ENCODE data around the gene TMEM132D. TPM values are rescaled to one million over a fixed set of nuclear protein-coding genes. Genes with fewer than 3 reads are reported as not detected.

Gene TMEM132D
- total RNA-seq, 1 donor from 2014 or later: not detected

DNA sequence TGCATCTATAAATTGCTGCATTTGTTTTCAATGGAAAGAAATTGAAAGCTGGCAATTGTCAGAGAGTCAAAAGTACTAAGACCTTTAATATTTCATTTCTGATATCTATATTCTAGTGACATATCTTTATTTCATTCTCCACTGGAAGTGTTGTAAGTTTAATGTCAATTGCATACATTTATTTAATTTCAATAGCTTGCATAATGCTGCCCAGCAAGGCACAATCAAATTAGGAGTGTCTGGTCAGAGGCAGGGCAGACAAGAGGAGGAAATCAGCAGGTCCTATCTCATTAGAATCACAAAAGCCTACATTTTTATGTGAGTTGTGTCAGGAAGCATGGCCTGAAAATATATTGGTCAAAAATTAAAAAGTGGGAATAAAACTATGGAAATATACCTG is 112.9 kb downstream of the TMEM132D start:
- H3K27ac Mint-ChIP-seq (ENCODE audit: unreplicated experiment): no peak overlapping the region
- Histone ChIP-seq H3K36me3 (ENCODE audit: insufficient read depth, low read length) (no peaks in the 10 kb centered on the region), H3K4me3 (ENCODE audit: insufficient read depth, low read depth, low read length) (no peak overlapping the region), H3K9me3 (ENCODE audit: insufficient read depth, low read depth, low read length) (no peaks in the 10 kb centered on the region), H2AFZ (ENCODE audit: low read depth, low read length) (no peak overlapping the region), H3K27me3 (ENCODE audit: insufficient read depth, low read length) (no peaks in the 10 kb centered on the region), H3K9ac (ENCODE audit: low read length) (no peak overlapping the region), H3K4me1 (ENCODE audit: insufficient read depth, low read length) (peaks cover 4% of the 10 kb centered on the region), H3K4me2 (ENCODE audit: low read length) (peak overlapping the region; percentile 48), H3K79me2 (ENCODE audit: insufficient read depth, low read length) (no peaks in the 10 kb centered on the region), H4K20me1 (ENCODE audit: insufficient read depth, low read length) (no peaks in the 10 kb centered on the region), H3K27ac (ENCODE audit: low read depth, low read length) (no peak overlapping the region)
- no peak for DNase-seq (ENCODE audit: low read depth)
- H3K4me3 Mint-ChIP-seq (ENCODE audit: unreplicated experiment): no peak overlapping the region
- H3K27me3 Mint-ChIP-seq (ENCODE audit: low read depth, unreplicated experiment): no peaks in the 10 kb centered on the region
- no peaks in the 10 kb centered on the region for H3K36me3 Mint-ChIP-seq (ENCODE audit: low read depth, unreplicated experiment)
- H3K9me3 Mint-ChIP-seq (ENCODE audit: unreplicated experiment): peaks cover 9% of the 10 kb centered on the region
- FAIRE-seq: no peak
- no peaks in the 10 kb centered on the region for H3K4me1 Mint-ChIP-seq (ENCODE audit: low read depth, unreplicated experiment)
- TF ChIP-seq EZH2 (IDR thresholded peaks at IDR 0.05; ENCODE audit: insufficient read depth, low read length): no peak
- TF ChIP-seq, protein P1, sequence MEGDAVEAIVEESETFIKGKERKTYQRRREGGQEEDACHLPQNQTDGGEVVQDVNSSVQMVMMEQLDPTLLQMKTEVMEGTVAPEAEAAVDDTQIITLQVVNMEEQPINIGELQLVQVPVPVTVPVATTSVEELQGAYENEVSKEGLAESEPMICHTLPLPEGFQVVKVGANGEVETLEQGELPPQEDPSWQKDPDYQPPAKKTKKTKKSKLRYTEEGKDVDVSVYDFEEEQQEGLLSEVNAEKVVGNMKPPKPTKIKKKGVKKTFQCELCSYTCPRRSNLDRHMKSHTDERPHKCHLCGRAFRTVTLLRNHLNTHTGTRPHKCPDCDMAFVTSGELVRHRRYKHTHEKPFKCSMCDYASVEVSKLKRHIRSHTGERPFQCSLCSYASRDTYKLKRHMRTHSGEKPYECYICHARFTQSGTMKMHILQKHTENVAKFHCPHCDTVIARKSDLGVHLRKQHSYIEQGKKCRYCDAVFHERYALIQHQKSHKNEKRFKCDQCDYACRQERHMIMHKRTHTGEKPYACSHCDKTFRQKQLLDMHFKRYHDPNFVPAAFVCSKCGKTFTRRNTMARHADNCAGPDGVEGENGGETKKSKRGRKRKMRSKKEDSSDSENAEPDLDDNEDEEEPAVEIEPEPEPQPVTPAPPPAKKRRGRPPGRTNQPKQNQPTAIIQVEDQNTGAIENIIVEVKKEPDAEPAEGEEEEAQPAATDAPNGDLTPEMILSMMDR (IDR thresholded peaks at IDR 0.05; ENCODE audit: insufficient read depth, low read depth, low read length): no peak

DNA sequence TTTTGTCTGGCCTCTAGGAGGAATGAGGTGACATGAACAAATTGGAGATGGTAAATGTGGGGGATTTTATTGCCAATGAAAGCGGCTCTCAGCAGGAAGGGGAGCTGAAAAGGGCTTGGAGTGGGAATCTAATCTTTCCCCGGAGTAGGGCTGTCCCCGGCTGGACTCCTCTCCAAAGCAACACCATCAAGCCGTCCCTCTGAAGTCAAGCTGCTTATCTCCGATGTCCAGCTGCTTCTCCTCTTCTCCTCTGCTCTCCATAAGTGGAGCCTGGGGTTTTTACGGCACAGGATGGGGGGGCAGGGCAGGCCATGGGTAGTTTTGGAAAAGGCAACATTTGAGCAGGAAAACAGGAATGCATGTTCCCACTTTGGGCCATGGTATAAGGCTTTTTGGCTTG is 113.5 kb downstream of the TMEM132D start:
- H3K9ac ChIP-seq (ENCODE audit: low read length): no peak overlapping the region
- no peak overlapping the region for H3K4me3 ChIP-seq (ENCODE audit: insufficient read depth, low read depth, low read length)
- Mint-ChIP-seq H3K9me3 (ENCODE audit: unreplicated experiment) (peaks cover 9% of the 10 kb centered on the region), H3K4me3 (ENCODE audit: unreplicated experiment) (no peak overlapping the region), H3K4me1 (ENCODE audit: low read depth, unreplicated experiment) (no peaks in the 10 kb centered on the region), H3K36me3 (ENCODE audit: low read depth, unreplicated experiment) (no peaks in the 10 kb centered on the region), H3K27ac (ENCODE audit: unreplicated experiment) (no peak overlapping the region), H3K27me3 (ENCODE audit: low read depth, unreplicated experiment) (no peaks in the 10 kb centered on the region)
- H3K4me1 ChIP-seq (ENCODE audit: insufficient read depth, low read length): peaks cover 4% of the 10 kb centered on the region
- no peaks in the 10 kb centered on the region for H3K27me3 ChIP-seq (ENCODE audit: insufficient read depth, low read length)
- H3K4me2 ChIP-seq (ENCODE audit: low read length): no peak overlapping the region
- no peaks in the 10 kb centered on the region for H3K79me2 ChIP-seq (ENCODE audit: insufficient read depth, low read length)
- H2AFZ ChIP-seq (ENCODE audit: low read depth, low read length): no peak overlapping the region
- H3K36me3 ChIP-seq (ENCODE audit: insufficient read depth, low read length): no peaks in the 10 kb centered on the region
- no peak overlapping the region for H3K27ac ChIP-seq (ENCODE audit: low read depth, low read length)
- no peak for FAIRE-seq
- no peaks in the 10 kb centered on the region for H4K20me1 ChIP-seq (ENCODE audit: insufficient read depth, low read length)
- DNase-seq (ENCODE audit: low read depth): no peak
- no peak for TF ChIP-seq EZH2 (IDR thresholded peaks at IDR 0.05; ENCODE audit: insufficient read depth, low read length)
- TF ChIP-seq, protein P1 (IDR thresholded peaks at IDR 0.05; ENCODE audit: insufficient read depth, low read depth, low read length): no peak
- H3K9me3 ChIP-seq (ENCODE audit: insufficient read depth, low read depth, low read length): no peaks in the 10 kb centered on the region

DNA sequence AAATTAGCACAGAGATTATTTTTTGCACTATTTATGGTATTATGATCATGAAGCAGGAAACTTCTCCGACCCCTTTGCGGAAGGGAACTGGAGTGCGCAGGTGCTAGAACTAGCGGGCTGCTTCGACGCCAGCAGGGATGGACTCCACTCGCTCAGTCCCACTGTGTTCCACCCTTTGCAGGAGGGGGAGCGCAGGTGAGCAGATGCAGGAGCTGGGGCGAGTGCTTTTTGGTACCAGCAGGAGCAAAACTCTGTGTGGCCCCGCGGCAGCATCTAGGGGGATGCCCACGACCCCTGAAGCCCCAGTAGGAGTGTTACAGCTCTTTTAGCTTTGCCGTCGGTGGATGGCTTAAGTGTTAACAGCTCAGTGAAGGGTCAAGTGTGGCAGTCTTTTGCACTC is 113.9 kb downstream of the TMEM132D start:
- Histone ChIP-seq H3K27me3 (ENCODE audit: insufficient read depth, low read length) (no peaks in the 10 kb centered on the region), H3K79me2 (ENCODE audit: insufficient read depth, low read length) (no peaks in the 10 kb centered on the region), H3K9ac (ENCODE audit: low read length) (no peak overlapping the region), H3K4me3 (ENCODE audit: insufficient read depth, low read depth, low read length) (no peak overlapping the region), H3K27ac (ENCODE audit: low read depth, low read length) (no peak overlapping the region), H3K9me3 (ENCODE audit: insufficient read depth, low read depth, low read length) (no peaks in the 10 kb centered on the region), H4K20me1 (ENCODE audit: insufficient read depth, low read length) (no peaks in the 10 kb centered on the region), H3K4me1 (ENCODE audit: insufficient read depth, low read length) (peaks cover 4% of the 10 kb centered on the region), H3K36me3 (ENCODE audit: insufficient read depth, low read length) (no peaks in the 10 kb centered on the region), H3K4me2 (ENCODE audit: low read length) (no peak overlapping the region), H2AFZ (ENCODE audit: low read depth, low read length) (no peak overlapping the region)
- DNase-seq (ENCODE audit: low read depth) (no peak), FAIRE-seq (no peak)
- peaks cover 12% of the 10 kb centered on the region for H3K9me3 Mint-ChIP-seq (ENCODE audit: unreplicated experiment)
- H3K4me1 Mint-ChIP-seq (ENCODE audit: low read depth, unreplicated experiment): no peaks in the 10 kb centered on the region
- H3K27me3 Mint-ChIP-seq (ENCODE audit: low read depth, unreplicated experiment): no peaks in the 10 kb centered on the region
- no peak overlapping the region for H3K4me3 Mint-ChIP-seq (ENCODE audit: unreplicated experiment)
- H3K27ac Mint-ChIP-seq (ENCODE audit: unreplicated experiment): no peak overlapping the region
- H3K36me3 Mint-ChIP-seq (ENCODE audit: low read depth, unreplicated experiment): no peaks in the 10 kb centered on the region
- TF ChIP-seq, protein P1 (IDR thresholded peaks at IDR 0.05; ENCODE audit: insufficient read depth, low read depth, low read length): no peak
- TF ChIP-seq EZH2 (IDR thresholded peaks at IDR 0.05; ENCODE audit: insufficient read depth, low read length): no peak

Measured in astrocyte (in vitro differentiated cells and primary cell).